ENCODE measurements around the gene JMY. TPM values are rescaled to one million over a fixed set of nuclear protein-coding genes. Genes with fewer than 3 reads are reported as not detected.

Gene JMY
- total RNA-seq, 1 experiment from 2014 or later = 4.3 TPM

GRCh38 chr5:79285833-79286232 lies 49.9 kb downstream of the JMY start:
- POLR2A ChIA-PET (ENCODE audit: unreplicated experiment) = no interaction called here
- no TSS peak for BruUV-seq (replicated peaks)
- Histone ChIP-seq H3K4me1 (ENCODE audit: insufficient read depth, low read length) (no peaks in the 10 kb centered on the region), H4K20me1 (ENCODE audit: low read length) (no peaks in the 10 kb centered on the region), H3K9ac (ENCODE audit: low read length) (no peak overlapping the region), H3K27me3 (ENCODE audit: low read length) (no peaks in the 10 kb centered on the region), H3K4me2 (ENCODE audit: low read length) (no peak overlapping the region), H3K27ac (ENCODE audit: low read length) (no peak overlapping the region), H3K36me3 (ENCODE audit: low read depth, low read length) (no peaks in the 10 kb centered on the region), H3F3A (ENCODE audit: low read length, unreplicated experiment) (no peaks in the 10 kb centered on the region), H3K79me2 (ENCODE audit: low read length) (no peaks in the 10 kb centered on the region), H3K9me3 (ENCODE audit: low read length) (no peaks in the 10 kb centered on the region), H2AFZ (ENCODE audit: low read length) (no peak overlapping the region), H3K4me3 (ENCODE audit: low read length) (no peak overlapping the region), H3K9me2 (replicated peaks; ENCODE audit: low read length) (no peaks in the 10 kb centered on the region)
- intact Hi-C loops (cut with micrococcal nuclease) = no loop called here
- ATAC-seq (no peak), DNase-seq (no peak)
- TF ChIP-seq EZH2 (IDR thresholded peaks at IDR 0.05; ENCODE audit: low read length, unreplicated experiment) (no peak), EZH2phosphoT487 (IDR thresholded peaks at IDR 0.05; ENCODE audit: borderline replicate concordance, low read length) (no peak), CTCF (conservative IDR thresholded peaks at IDR 0.05; ENCODE audit: low read depth, low read length) (no peak)
- CTCF ChIA-PET = no interaction called here

GRCh38 chr5:79287380-79287779 lies 51.4 kb downstream of the JMY start:
- Histone ChIP-seq H3K27me3 (ENCODE audit: low read length) (no peaks in the 10 kb centered on the region), H4K20me1 (ENCODE audit: low read length) (no peaks in the 10 kb centered on the region), H3K9me3 (ENCODE audit: low read length) (no peaks in the 10 kb centered on the region), H3K4me3 (ENCODE audit: low read length) (no peak overlapping the region), H3K9me2 (replicated peaks; ENCODE audit: low read length) (no peaks in the 10 kb centered on the region), H3F3A (ENCODE audit: low read length, unreplicated experiment) (no peaks in the 10 kb centered on the region), H3K36me3 (ENCODE audit: low read depth, low read length) (no peaks in the 10 kb centered on the region), H2AFZ (ENCODE audit: low read length) (no peak overlapping the region), H3K27ac (ENCODE audit: low read length) (no peak overlapping the region), H3K4me2 (ENCODE audit: low read length) (no peak overlapping the region), H3K4me1 (ENCODE audit: insufficient read depth, low read length) (no peaks in the 10 kb centered on the region), H3K79me2 (ENCODE audit: low read length) (no peaks in the 10 kb centered on the region), H3K9ac (ENCODE audit: low read length) (no peak overlapping the region)
- intact Hi-C loops (cut with micrococcal nuclease) = no loop called here
- DNase-seq (no peak), ATAC-seq (no peak)
- CTCF ChIA-PET = no interaction called here
- BruUV-seq (replicated peaks) = no TSS peak
- POLR2A ChIA-PET (ENCODE audit: unreplicated experiment) = no interaction called here
- TF ChIP-seq CTCF (conservative IDR thresholded peaks at IDR 0.05; ENCODE audit: low read depth, low read length) (no peak), EZH2 (IDR thresholded peaks at IDR 0.05; ENCODE audit: low read length, unreplicated experiment) (no peak), EZH2phosphoT487 (IDR thresholded peaks at IDR 0.05; ENCODE audit: borderline replicate concordance, low read length) (no peak)

- ChIA-PET POLR2A (ENCODE audit: unreplicated experiment) (no interaction called here), CTCF (no interaction called here)
- H3K4me2 ChIP-seq (ENCODE audit: low read length) = no peak overlapping the region
- intact Hi-C loops (cut with micrococcal nuclease) = no loop called here
- ATAC-seq = no peak
- H3K4me3 ChIP-seq (ENCODE audit: low read length) = no peak overlapping the region
- no peaks in the 10 kb centered on the region for H3K79me2 ChIP-seq (ENCODE audit: low read length)
- H3K9ac ChIP-seq (ENCODE audit: low read length) = no peak overlapping the region
- no peak overlapping the region for H2AFZ ChIP-seq (ENCODE audit: low read length)
- no TSS peak for BruUV-seq (replicated peaks)
- H3K27me3 ChIP-seq (ENCODE audit: low read length) = no peaks in the 10 kb centered on the region
- H3K36me3 ChIP-seq (ENCODE audit: low read depth, low read length) = no peaks in the 10 kb centered on the region
- no peaks in the 10 kb centered on the region for H3K9me2 ChIP-seq (replicated peaks; ENCODE audit: low read length)
- DNase-seq = no peak
- H3F3A ChIP-seq (ENCODE audit: low read length, unreplicated experiment) = no peaks in the 10 kb centered on the region
- no peaks in the 10 kb centered on the region for H4K20me1 ChIP-seq (ENCODE audit: low read length)
- no peaks in the 10 kb centered on the region for H3K9me3 ChIP-seq (ENCODE audit: low read length)
- H3K27ac ChIP-seq (ENCODE audit: low read length) = no peak overlapping the region
- no peaks in the 10 kb centered on the region for H3K4me1 ChIP-seq (ENCODE audit: insufficient read depth, low read length)
- TF ChIP-seq EZH2 (IDR thresholded peaks at IDR 0.05; ENCODE audit: low read length, unreplicated experiment) = no peak
- TF ChIP-seq CTCF (conservative IDR thresholded peaks at IDR 0.05; ENCODE audit: low read depth, low read length) = no peak
- TF ChIP-seq EZH2phosphoT487 (IDR thresholded peaks at IDR 0.05; ENCODE audit: borderline replicate concordance, low read length) = no peak
Observed at GRCh38 chr5:79287907-79288306, 52.0 kb downstream of the JMY start.
